Right lung (tissue), 10 donors: Measurements from ENCODE around the gene CRYZ. TPM values are rescaled to one million over a fixed set of nuclear protein-coding genes. Genes with fewer than 3 reads are reported as not detected.
"Not testable (repeated sequence)": the region's sequence is repeated elsewhere in the genome, so short reads cannot be mapped to it uniquely, and the experiment has no call there.

Source experiments
- DNase-seq, 2 donors: peaks; one replicate each; pipeline ENCODE4 v3.0.0-alpha.2; 2013
- long read RNA-seq, 8 donors: transcript quantifications; one replicate each; lab custom pipeline, GENCODE V29; 2026
- polyA plus RNA-seq, 5 donors: library from polyadenylated mRNA; unstranded; fragments of 120-200 nt; gene quantifications; one replicate each; pipeline versions ENCODE4 v1.2.1 to v1.2.3, GENCODE V29; 2013; ENCODE audit warnings: inconsistent platforms in 1 of 5, low replicate concordance in 1 of 5; ENCODE audit not compliant: insufficient read length in 5 of 5, insufficient read depth in 1 of 5

CRYZ gene, protein sequence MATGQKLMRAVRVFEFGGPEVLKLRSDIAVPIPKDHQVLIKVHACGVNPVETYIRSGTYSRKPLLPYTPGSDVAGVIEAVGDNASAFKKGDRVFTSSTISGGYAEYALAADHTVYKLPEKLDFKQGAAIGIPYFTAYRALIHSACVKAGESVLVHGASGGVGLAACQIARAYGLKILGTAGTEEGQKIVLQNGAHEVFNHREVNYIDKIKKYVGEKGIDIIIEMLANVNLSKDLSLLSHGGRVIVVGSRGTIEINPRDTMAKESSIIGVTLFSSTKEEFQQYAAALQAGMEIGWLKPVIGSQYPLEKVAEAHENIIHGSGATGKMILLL
- 10 to 100 TPM; 45.1 to 81.3 (median 70.5) TPM for polyA plus RNA-seq
- long read RNA-seq, donor 1, transcript CRYZ-201 (9 exons, 1,888 nt), result major isoform, 23 of 52 reads
- long read RNA-seq, donor 1, transcript CRYZ-207 (2 exons, 2,899 nt), result minor isoform, 13 of 52 reads
- long read RNA-seq, donor 1, partial matches to known transcripts, result 11 of 52 reads
- long read RNA-seq, donor 1, other reads (novel, unspliced or antisense), result 0 of 52 reads
- long read RNA-seq, donor 2, transcript CRYZ-201 (9 exons, 1,888 nt), result major isoform, 11 of 15 reads
- long read RNA-seq, donor 2, partial matches to known transcripts, result 0 of 15 reads
- long read RNA-seq, donor 2, other reads (novel, unspliced or antisense), result 0 of 15 reads
- long read RNA-seq, donor 3, transcript CRYZ-201 (9 exons, 1,888 nt), result major isoform, 12 of 17 reads
- long read RNA-seq, donor 3, partial matches to known transcripts, result 0 of 17 reads
- long read RNA-seq, donor 3, other reads (novel, unspliced or antisense), result 0 of 17 reads
- long read RNA-seq, donor 4, transcript CRYZ-207 (2 exons, 2,899 nt), result major isoform, 14 of 36 reads
- long read RNA-seq, donor 4, transcript CRYZ-201 (9 exons, 1,888 nt), result minor isoform, 12 of 36 reads
- long read RNA-seq, donor 4, partial matches to known transcripts, result 8 of 36 reads
- long read RNA-seq, donor 4, other reads (novel, unspliced or antisense), result 0 of 36 reads
- long read RNA-seq, donor 5, transcript CRYZ-207 (2 exons, 2,899 nt), result minor isoform, 11 of 133 reads
- long read RNA-seq, donor 5, transcript CRYZ-201 (9 exons, 1,888 nt), result major isoform, 30 of 133 reads
- long read RNA-seq, donor 5, partial matches to known transcripts, result 30 of 133 reads
- long read RNA-seq, donor 5, other reads (novel, unspliced or antisense), result 59 of 133 reads
- long read RNA-seq, donor 6, transcript CRYZ-207 (2 exons, 2,899 nt), result minor isoform, 10 of 39 reads
- long read RNA-seq, donor 6, transcript CRYZ-201 (9 exons, 1,888 nt), result major isoform, 19 of 39 reads
- long read RNA-seq, donor 6, partial matches to known transcripts, result 6 of 39 reads
- long read RNA-seq, donor 6, other reads (novel, unspliced or antisense), result 0 of 39 reads
- long read RNA-seq, donor 7, transcript CRYZ-201 (9 exons, 1,888 nt), result major isoform, 15 of 27 reads
- long read RNA-seq, donor 7, partial matches to known transcripts, result 10 of 27 reads
- long read RNA-seq, donor 7, other reads (novel, unspliced or antisense), result 0 of 27 reads
- long read RNA-seq, donor 8, transcript CRYZ-201 (9 exons, 1,888 nt), result major isoform, 8 of 11 reads
- long read RNA-seq, donor 8, partial matches to known transcripts, result 0 of 11 reads
- long read RNA-seq, donor 8, other reads (novel, unspliced or antisense), result 0 of 11 reads

DNA sequence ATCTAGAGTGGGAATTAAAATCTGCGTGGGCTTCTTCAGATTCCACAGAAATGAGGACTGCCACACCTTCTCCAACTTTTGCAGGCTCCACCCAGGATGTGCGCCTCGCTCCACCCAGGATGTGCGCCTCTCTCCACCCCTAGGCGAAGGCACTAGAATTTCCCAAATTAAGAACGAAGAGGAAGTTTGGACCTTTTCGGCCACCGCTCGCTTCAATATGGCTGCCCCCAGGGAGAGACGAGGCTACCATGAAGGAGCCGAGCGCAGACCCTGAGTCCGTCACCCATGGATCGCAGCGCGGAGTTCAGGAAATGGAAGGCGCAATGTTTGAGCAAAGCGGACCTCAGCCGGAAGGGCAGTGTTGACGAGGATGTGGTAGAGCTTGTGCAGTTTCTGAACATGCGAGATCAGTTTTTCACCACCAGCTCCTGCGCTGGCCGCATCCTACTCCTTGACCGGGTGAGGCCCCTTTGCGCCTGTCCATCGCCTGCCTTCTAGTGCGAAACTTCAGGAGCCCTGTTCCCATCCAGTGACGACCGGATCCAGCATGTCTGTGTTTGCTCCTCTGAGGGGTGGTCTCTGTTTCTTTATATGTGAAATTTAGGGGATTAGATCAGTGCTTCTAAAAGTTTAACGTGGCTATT, at the start of gene CRYZ, which contains the start of gene TYW3:
Gene CRYZ, minus strand, starts transcription at position 91 of the 644 bp plus-strand sequence. CDS start 8,229 bp downstream, outside the sequence.
Gene TYW3, plus strand, starts transcription at position 193 of the 644 bp plus-strand sequence. Its CDS starts 93 bp downstream, at position 286.
- DNase-seq, result peak; percentile 93

- no peak for DNase-seq
Measured at GRCh38 chr1:74780594-74780993, 47.7 kb upstream of the CRYZ start.

DNA sequence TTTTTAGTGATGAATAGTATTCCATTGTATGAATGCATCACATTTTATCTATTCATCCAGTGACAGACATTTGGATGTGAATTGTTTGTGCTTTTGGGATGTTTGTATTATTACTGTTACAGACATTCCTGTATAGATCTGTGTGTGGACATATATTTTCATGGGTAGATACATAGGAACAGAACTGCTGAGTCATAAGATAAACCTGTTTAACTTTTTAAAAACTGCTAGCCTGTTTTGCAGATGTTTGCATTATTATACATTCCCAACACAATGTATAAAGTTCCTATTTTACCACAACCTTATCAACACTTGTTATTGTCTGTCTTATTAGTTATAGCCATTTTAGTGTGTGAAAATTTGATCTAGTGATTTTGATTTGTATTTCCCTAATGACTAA, 46.9 kb upstream of the CRYZ start:
- no peak for DNase-seq

GRCh38 chr1:74777525-74777924, 44.7 kb upstream of the CRYZ start:
- no peak for DNase-seq

GRCh38 chr1:74775735-74776134, 42.9 kb upstream of the CRYZ start:
- no peak for DNase-seq

GRCh38 chr1:74773582-74773981, 40.7 kb upstream of the CRYZ start:
- DNase-seq, result no peak

DNA sequence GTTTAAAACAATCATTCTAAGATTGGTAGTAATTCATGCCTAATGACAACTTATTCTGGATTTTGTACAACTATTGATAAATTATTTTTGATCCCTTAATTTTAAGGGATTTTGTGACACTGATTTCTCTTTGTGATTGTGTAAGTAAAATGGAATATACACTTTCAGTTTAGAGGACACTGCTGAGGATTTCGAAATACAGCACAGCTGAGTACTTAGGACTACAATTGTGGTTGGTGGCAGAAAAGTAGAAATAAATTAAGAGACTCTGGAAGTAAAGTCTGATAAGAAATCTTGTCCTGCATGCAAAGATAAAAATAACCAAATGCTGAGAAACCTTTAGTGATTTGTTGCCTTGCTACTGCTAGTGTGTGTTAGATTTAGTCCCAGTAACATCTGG, 40.1 kb upstream of the CRYZ start:
- peak in 1 of 2 donors; percentile 1 for DNase-seq

DNA sequence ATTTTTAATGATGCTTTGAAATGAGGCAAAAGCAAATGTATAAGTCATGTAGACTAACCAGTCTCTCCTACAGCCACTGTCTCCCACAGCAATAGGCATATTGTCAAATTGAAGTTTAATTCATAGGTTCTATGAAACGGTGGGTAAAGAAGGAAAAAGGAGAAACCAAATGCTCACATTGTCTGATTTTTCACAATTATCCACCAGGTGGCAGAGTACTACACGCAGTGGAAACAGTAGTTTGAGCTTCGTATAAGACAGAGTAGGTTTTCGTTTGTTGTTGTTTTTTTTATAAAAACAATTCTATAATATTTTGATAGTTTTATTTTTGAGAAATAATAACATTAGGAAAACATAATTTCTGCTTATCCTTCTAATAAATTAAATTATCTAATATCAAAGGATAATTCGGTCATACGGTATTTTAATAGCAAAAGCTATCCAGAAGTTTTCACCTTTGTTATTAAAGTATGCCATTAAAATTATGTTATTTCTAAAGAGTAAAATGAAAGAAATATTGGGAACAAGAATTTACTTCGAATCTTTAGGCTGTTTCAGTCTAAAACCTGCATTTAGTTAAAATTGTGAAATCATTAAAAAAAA, 39.2 kb upstream of the CRYZ start:
- DNase-seq, result peak; percentile 18 to 50

GRCh38 chr1:74767490-74767889, 34.6 kb upstream of the CRYZ start:
- no peak for DNase-seq

GRCh38 chr1:74766579-74766978, 33.7 kb upstream of the CRYZ start:
- no peak for DNase-seq

- DNase-seq, result no peak
Measured at GRCh38 chr1:74763807-74764206, 31.0 kb upstream of the CRYZ start.

- DNase-seq, result not testable (repeated sequence)
Measured at GRCh38 chr1:74756650-74757049, 23.8 kb upstream of the CRYZ start.

GRCh38 chr1:74755475-74755874, 22.6 kb upstream of the CRYZ start:
- no peak for DNase-seq

DNA sequence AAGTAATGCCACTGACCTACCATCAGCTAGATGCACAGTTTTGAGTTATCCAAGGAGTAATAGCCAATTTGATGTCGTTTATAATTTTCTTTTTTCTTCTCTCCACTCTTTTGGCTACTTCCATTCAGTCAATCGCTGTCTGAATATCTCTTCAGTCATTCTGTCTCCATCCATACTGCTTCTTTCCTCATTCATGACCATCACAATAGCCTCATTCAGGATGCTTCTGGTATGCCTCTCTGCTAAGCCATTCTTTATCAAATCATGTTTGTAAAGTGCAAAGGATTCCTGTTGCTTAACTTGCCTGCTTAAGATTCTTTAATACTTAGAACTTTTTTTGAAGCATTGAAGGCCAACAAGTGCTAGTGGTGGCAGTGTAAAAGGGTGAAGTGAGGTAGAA, 20.3 kb upstream of the CRYZ start:
- DNase-seq, result no peak

GRCh38 chr1:74748960-74749359, 16.1 kb upstream of the CRYZ start:
- DNase-seq, result no peak

DNA sequence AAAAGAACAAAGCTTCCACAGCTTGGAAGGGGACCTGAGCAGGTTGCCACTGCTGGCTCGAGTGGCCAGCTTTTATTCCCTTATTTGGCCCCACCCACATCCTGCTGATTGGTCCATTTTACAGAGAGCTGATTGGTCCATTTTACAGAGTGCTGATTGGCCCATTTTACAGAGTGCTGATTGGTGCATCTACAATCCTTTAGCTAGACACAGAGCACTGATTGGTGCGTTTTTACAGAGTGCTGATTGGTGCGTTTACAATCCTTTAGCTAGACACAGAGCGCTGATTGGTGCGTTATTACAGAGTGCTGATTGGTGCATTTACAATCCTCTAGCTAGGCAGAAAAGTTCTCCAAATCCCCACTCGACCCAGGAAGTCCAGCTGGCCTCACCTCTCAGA, 12.4 kb upstream of the CRYZ start:
- DNase-seq, result not testable (repeated sequence)

GRCh38 chr1:74740307-74740980, 7.6 kb upstream of the CRYZ start:
- DNase-seq, result not testable (repeated sequence)

- no peak for DNase-seq
Measured at GRCh38 chr1:74737333-74737732, 4.5 kb upstream of the CRYZ start.
